ENCODE data around the gene MAPK11. TPM values are rescaled to one million over a fixed set of nuclear protein-coding genes. Genes with fewer than 3 reads are reported as not detected.
A peak's percentile ranks its signal among the peaks of the same experiment; 100 is the strongest.

MAPK11 gene
- total and polyA plus RNA-seq, 9 of the 15 experiments (the other 6 are each of a cell fraction or from before 2014, with no cell fraction given) = 0.06 to 14.6 (median 5.3) TPM

- no peak for TF ChIP-seq PRDM10 (IDR thresholded peaks at IDR 0.05; ENCODE audit: partially characterized antibody)
- TF ChIP-seq ZBTB34 (CRISPR knock-in tag; IDR thresholded peaks at IDR 0.05) = no peak
- TF ChIP-seq CHD2 (IDR thresholded peaks at IDR 0.05; ENCODE audit: low read depth, low read length) = peak; percentile 63; the same call in 1 of the 2 replicates
- 0 out of 2 replicates have a peak, but pooled peaks have one; percentile 6 for TF ChIP-seq BHLHE40 (IDR thresholded peaks at IDR 0.05; ENCODE audit: low read length)
- TF ChIP-seq POLR2G (IDR thresholded peaks at IDR 0.05; ENCODE audit: low read depth, low read length) = peak; percentile 88
- peak; percentile 12; the same call in 1 of the 2 replicates for TF ChIP-seq NR2C1 (IDR thresholded peaks at IDR 0.05)
- no peak; the same call in 1 of the 2 replicates for TF ChIP-seq NR2C1 (tag; IDR thresholded peaks at IDR 0.05)
- TF ChIP-seq KAT2B (IDR thresholded peaks at IDR 0.05; ENCODE audit: low read depth, low read length) = no peak
- peak in 1 of 2 experiments; percentile 47; a peak in 3 of 4 replicates for TF ChIP-seq FOXK2 (conservative IDR thresholded peaks at IDR 0.05 in 1 of 2, IDR thresholded peaks at IDR 0.05 in 1 of 2; ENCODE audit: low read depth in 2 of 2)
- TF ChIP-seq ZBTB33 (CRISPR knock-in tag; IDR thresholded peaks at IDR 0.05) = 0 out of 2 replicates have a peak, but pooled peaks have one; percentile 42
- TF ChIP-seq GATA2 (CRISPR knock-in tag; IDR thresholded peaks at IDR 0.05) = no peak
- peak in 1 of 2 experiments; percentile 77; a peak in 1 of 4 replicates for TF ChIP-seq CSDE1 (IDR thresholded peaks at IDR 0.05)
- TF ChIP-seq TBL1XR1 (IDR thresholded peaks at IDR 0.05; ENCODE audit: low read length in 2 of 2) = peak in 1 of 2 experiments; percentile 86; a peak in 2 of 4 replicates
- TF ChIP-seq ZNF75A (CRISPR knock-in tag; IDR thresholded peaks at IDR 0.05) = no peak
- no peak for TF ChIP-seq SMAD3 (CRISPR knock-in tag; conservative IDR thresholded peaks at IDR 0.05)
Observed at GRCh38 chr22:50244420-50245213, 25.6 kb downstream of the MAPK11 start, which contains the start of gene TUBGCP6 (continued).

Measured in K562 (cell line).